ENCODE data around the gene HSPA12A. TPM values are rescaled to one million over a fixed set of nuclear protein-coding genes. Genes with fewer than 3 reads are reported as not detected.

HSPA12A gene
- total RNA-seq, 1 experiment from 2014 or later, result 9.0 TPM

DNA sequence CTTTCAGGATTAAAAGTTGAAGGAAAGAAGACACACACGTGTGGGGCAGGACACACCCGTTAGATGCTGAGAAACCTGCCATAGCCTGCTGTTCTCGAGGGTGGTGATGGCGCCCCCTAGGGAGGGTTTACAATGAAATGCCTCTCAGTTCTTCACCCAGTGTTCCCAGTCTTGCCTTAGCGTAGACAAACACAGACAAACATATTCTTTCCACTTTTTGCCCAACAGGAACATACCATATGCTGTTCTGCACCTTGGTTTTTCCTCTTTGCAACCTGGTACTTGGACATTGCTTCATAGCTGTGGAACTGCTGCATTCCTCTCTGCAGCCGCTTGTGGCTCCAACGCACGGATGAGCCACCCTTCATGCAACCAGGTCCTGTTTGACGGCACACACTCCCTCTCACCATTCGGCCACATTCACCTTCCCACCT is 23.3 kb upstream of the HSPA12A start:
- DNase-seq (ENCODE audit: low read depth in 1 of 2, low spot score in 2 of 2), result peak in 1 of 2 experiments; percentile 60
- Histone ChIP-seq H3K4me3 (no peak overlapping the region), H3K27ac (no peak overlapping the region)

DNA sequence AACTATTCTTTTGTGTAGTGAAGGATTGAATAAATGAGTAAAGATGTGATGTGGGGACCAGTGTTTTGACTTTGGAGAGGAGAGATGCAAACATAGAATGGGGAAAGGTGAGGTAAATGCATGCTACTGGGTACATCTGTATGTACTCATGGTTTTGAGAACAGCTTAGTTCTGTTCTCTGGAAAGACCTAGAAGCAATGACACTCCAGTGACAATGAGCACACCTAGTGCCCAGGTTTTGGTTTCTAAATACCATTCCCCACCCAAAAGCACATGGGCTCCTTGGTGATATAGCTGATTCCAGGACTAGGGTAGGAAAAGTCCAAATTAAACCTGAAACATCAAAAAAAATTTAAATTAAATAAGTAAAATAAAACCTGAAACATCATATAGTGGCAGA is 22.6 kb upstream of the HSPA12A start:
- DNase-seq (ENCODE audit: low read depth in 1 of 2, low spot score in 2 of 2), result no peak
- Histone ChIP-seq H3K4me1 (replicated peaks) (no peaks in the 10 kb centered on the region), H3K27me3 (replicated peaks) (peaks cover 5% of the 10 kb centered on the region), H3K27ac (no peak overlapping the region), H3K4me3 (no peak overlapping the region), H3K36me3 (no peaks in the 10 kb centered on the region), H3K9me3 (replicated peaks) (no peaks in the 10 kb centered on the region)

More for the DNA sequence above, 23.3 kb upstream of the HSPA12A start:
- H3K36me3 ChIP-seq, result no peaks in the 10 kb centered on the region
- H3K4me1 ChIP-seq (replicated peaks), result no peaks in the 10 kb centered on the region
- peaks cover 5% of the 10 kb centered on the region for H3K27me3 ChIP-seq (replicated peaks)
- no peaks in the 10 kb centered on the region for H3K9me3 ChIP-seq (replicated peaks)

DNA sequence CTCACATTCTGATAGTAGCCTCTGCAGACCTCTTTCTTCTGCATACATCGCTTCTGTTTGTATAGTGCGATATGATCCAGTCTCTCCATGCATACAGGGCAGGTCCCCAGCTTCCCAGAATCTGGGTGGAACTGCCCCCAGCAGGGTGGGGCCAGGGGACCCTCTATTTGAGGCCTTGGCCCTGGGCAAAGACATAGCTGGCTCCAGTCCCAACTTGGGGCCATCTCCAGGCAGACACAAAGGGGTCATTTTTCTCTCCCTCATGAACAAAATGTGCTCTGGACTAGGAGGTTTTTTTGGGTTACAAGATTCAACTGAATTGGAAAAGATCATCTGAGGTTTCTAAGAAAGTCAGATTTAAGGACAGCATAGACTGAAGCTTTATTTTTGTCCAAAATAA is 21.1 kb upstream of the HSPA12A start:
- Histone ChIP-seq H3K36me3 (no peaks in the 10 kb centered on the region), H3K4me3 (no peak overlapping the region), H3K27ac (no peak overlapping the region), H3K9me3 (replicated peaks) (no peaks in the 10 kb centered on the region), H3K27me3 (replicated peaks) (peaks cover 5% of the 10 kb centered on the region), H3K4me1 (replicated peaks) (no peaks in the 10 kb centered on the region)
- DNase-seq (ENCODE audit: low read depth in 1 of 2, low spot score in 2 of 2), result no peak

DNA sequence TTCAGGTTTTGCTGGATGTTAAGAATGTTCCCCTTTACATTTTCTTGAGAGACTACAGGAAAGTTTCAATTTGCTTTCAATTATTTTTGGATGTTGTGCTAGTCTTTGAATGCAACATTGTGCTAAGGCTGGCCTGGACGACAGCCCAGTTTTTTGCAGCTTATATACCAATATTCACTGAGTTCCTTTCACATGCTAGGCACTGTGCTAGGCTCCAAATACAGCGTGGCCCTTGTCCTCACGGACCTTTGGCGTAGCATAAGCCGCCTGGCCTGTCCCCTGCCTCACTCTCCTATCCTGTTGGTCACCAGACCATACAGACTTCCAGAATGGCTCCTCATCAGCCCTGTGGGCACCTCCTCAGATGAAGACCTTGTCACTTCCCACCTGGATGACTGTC is 19.5 kb upstream of the HSPA12A start:
- Histone ChIP-seq H3K27me3 (replicated peaks) (peaks cover 5% of the 10 kb centered on the region), H3K4me1 (replicated peaks) (no peaks in the 10 kb centered on the region), H3K36me3 (no peaks in the 10 kb centered on the region), H3K27ac (no peak overlapping the region), H3K4me3 (no peak overlapping the region), H3K9me3 (replicated peaks) (no peaks in the 10 kb centered on the region)
- DNase-seq (ENCODE audit: low read depth in 1 of 2, low spot score in 2 of 2), result no peak

DNA sequence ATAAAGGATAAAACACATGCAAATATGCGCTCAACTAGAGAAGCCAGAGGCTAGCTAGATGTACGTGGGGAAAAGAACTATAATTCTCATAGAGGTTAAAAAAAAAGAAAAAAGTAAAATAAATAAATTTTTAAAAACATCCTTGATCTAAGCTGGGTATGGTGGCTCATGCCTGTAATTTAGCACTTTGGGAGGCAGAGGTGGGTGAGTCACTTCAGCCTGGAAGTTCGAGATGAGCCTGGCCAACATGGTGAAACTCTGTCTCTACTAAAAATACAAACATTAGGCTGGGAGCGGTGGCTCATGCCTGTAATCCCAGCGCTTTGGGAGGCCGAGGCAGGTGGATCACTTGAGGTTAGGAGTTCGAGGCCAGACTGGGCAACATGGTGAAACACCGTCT is 18.6 kb upstream of the HSPA12A start:
- no peaks in the 10 kb centered on the region for H3K4me1 ChIP-seq (replicated peaks)
- no peaks in the 10 kb centered on the region for H3K9me3 ChIP-seq (replicated peaks)
- no peak for DNase-seq (ENCODE audit: low read depth in 1 of 2, low spot score in 2 of 2)
- H3K4me3 ChIP-seq, result no peak overlapping the region
- peaks cover 5% of the 10 kb centered on the region for H3K27me3 ChIP-seq (replicated peaks)
- H3K36me3 ChIP-seq, result no peaks in the 10 kb centered on the region
- no peak overlapping the region for H3K27ac ChIP-seq

DNA sequence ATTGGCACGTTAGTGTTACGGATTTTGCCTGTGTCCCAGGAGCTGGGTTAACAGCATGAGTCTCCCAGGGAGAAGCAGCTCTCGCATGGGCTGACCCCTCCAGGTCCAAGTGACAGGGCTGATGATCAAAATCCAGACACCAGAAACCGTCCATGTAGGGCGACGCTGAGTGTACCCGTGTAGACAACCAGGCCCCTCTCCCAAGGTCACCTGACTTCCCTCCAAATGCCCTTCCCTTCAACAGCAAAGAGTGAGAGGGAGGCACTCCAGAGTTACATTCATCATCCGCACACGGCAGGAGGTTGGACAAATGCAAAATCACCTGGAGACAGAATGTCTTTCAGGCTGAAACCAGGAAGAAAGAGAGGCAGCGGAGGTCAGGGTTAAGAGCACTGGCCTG is 14.9 kb upstream of the HSPA12A start:
- Histone ChIP-seq H3K4me1 (replicated peaks) (no peaks in the 10 kb centered on the region), H3K27ac (no peak overlapping the region), H3K27me3 (replicated peaks) (no peaks in the 10 kb centered on the region), H3K4me3 (no peak overlapping the region), H3K36me3 (no peaks in the 10 kb centered on the region), H3K9me3 (replicated peaks) (no peaks in the 10 kb centered on the region)
- no peak for DNase-seq (ENCODE audit: low read depth in 1 of 2, low spot score in 2 of 2)

DNA sequence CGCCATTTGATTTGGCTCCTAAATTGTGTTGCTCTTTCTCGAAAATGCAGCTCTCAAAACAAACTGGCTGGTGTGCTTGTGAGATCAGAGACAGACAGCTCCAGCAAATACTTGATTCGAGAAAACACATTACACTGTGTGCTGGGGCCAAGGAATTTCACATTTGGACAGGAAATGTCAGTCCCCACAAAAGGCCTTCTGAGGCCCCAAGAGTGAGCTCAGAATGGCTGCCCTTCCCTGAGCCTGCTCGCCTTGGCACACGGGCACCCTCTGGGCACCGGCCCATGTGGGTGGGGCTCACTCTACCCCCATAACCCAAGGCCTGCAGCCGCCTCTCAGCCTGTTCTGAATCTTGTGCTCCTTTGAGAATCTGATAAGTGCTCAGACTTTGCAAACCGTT is 13.9 kb upstream of the HSPA12A start:
- Histone ChIP-seq H3K27me3 (replicated peaks) (no peaks in the 10 kb centered on the region), H3K4me3 (no peak overlapping the region), H3K9me3 (replicated peaks) (no peaks in the 10 kb centered on the region), H3K27ac (no peak overlapping the region), H3K4me1 (replicated peaks) (no peaks in the 10 kb centered on the region), H3K36me3 (no peaks in the 10 kb centered on the region)
- DNase-seq (ENCODE audit: low read depth in 1 of 2, low spot score in 2 of 2), result no peak

DNA sequence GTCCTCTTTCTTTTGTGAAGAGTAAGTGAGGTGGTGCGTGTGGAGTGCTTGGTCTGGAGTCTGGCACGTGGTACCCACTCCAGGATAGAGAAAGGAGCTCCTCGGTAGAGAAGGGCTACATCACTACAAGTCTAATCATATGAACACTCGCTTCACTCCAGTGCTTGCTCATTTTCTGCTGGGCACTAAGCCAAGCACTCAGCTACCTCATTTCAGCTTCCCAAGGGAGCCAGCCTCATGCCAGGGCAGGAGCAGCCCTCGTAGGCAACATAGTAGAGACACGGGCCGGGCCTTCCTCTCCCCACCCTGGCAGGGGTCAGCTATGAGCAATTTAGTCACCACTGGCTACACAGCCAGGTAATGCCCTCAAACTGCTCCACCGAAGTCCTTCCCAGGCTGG is 11.4 kb upstream of the HSPA12A start:
- no peak overlapping the region for H3K4me3 ChIP-seq
- DNase-seq (ENCODE audit: low read depth in 1 of 2, low spot score in 2 of 2), result no peak
- no peak overlapping the region for H3K27ac ChIP-seq

DNA sequence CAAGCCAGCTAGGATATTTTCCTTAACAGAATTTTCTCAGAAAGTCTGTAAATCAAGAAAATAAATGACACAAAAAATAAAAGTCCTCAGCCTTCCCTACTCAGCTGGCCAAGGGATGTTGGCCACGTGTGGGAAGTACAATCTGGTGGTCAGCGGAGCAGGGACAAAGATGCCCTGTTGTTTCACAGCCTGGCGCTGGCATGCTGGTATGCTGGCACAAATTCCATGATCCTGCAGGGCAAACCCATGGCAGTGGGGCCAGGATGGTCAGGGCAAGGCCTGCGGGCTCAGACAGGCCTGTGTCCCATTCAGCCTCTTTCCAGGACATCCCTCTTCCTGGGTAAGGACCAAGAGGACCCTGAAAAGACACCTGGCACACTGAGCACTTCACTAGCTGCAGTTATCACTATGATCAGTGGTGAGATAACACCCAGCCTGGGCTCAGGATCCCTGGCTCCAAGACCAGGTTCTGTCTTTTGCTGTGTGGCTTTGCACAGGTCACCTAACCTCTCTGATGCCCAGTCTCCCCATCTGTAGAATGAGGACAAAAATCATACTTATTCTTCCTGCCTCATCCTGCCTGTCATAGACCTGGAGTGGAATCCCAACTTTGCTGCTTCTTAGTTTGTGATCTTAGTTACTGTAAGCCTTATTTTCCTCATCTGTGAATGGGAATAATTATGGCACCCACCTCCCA is 10.8 kb upstream of the HSPA12A start:
- H3K36me3 ChIP-seq, result no peaks in the 10 kb centered on the region
- no peaks in the 10 kb centered on the region for H3K27me3 ChIP-seq (replicated peaks)
- H3K9me3 ChIP-seq (replicated peaks), result no peaks in the 10 kb centered on the region

More for the DNA sequence above, 11.4 kb upstream of the HSPA12A start:
- Histone ChIP-seq H3K9me3 (replicated peaks) (no peaks in the 10 kb centered on the region), H3K36me3 (no peaks in the 10 kb centered on the region), H3K27me3 (replicated peaks) (no peaks in the 10 kb centered on the region), H3K4me1 (replicated peaks) (no peaks in the 10 kb centered on the region)

DNA sequence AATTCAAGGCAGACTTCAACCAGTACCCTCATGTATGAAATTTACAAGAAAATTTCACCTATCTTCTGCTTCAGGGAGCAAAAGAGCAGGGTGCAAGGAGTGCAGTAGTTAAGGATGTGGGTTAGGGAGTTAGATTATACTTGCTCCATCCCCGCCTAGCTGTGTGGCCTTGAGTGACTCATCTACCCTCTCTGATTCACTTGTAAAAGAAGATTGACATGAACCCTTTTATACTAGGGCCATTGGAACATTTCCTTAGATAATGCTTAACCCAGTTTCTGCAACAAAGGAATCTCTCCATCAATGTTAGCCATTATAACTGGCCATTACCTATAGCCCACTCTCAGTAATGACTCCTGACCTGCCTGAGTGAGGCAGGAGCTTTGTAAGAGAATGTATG is 10.2 kb upstream of the HSPA12A start:
- Histone ChIP-seq H3K27ac (no peak overlapping the region), H3K36me3 (no peaks in the 10 kb centered on the region), H3K4me1 (replicated peaks) (no peaks in the 10 kb centered on the region), H3K4me3 (no peak overlapping the region), H3K27me3 (replicated peaks) (no peaks in the 10 kb centered on the region), H3K9me3 (replicated peaks) (no peaks in the 10 kb centered on the region)
- DNase-seq (ENCODE audit: low read depth in 1 of 2, low spot score in 2 of 2), result no peak

More for the DNA sequence above, 10.8 kb upstream of the HSPA12A start:
- Histone ChIP-seq H3K4me3 (no peak overlapping the region), H3K27ac (no peak overlapping the region), H3K4me1 (replicated peaks) (no peaks in the 10 kb centered on the region)
- no peak for DNase-seq (ENCODE audit: low read depth in 1 of 2, low spot score in 2 of 2)

DNA sequence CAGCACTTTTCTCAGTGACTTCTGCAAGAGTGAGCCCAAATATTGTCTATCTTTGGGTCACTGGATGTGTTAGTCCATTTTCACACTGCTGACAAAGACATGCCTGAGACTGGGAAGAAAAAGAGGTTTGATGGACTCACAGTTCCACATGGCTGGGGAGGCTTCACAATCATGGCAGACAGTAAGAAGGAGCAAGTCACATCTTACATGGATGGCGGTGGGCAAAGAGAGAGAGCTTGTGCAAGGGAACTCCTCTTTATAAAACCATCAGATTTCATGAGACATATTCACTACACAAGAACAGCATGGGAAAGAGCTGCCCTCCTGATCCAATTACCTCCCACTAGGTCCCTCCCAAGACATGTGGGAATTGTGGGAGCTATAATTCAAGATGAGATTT is 6.1 kb upstream of the HSPA12A start:
- H3K36me3 ChIP-seq, result no peaks in the 10 kb centered on the region
- no peaks in the 10 kb centered on the region for H3K27me3 ChIP-seq (replicated peaks)
- no peak overlapping the region for H3K4me3 ChIP-seq
- DNase-seq (ENCODE audit: low read depth in 1 of 2, low spot score in 2 of 2), result no peak
- no peak overlapping the region for H3K27ac ChIP-seq
- no peaks in the 10 kb centered on the region for H3K9me3 ChIP-seq (replicated peaks)
- H3K4me1 ChIP-seq (replicated peaks), result no peaks in the 10 kb centered on the region; the same call in 1 of the 2 replicates

DNA sequence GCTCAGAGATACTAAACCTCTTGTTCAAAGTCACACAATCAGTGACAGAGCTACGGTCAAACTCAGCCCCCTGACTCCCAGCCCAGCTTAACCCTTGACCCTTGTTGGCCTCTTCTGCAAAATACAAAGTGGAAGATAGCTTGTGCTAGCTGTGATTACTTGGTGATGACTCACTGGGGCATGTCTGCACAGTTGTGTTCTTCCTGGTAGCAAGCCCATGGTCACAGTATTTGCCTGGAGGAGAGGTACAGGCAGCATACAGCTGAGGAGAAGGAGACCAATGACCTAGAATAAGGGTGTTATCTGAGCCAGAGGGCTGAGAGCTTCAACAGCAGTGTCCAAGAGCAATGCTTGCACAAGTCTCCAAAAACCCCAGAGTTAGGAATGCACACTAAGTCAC is 5.7 kb upstream of the HSPA12A start:
- DNase-seq (ENCODE audit: low read depth in 1 of 2, low spot score in 2 of 2), result no peak
- no peaks in the 10 kb centered on the region for H3K36me3 ChIP-seq
- no peaks in the 10 kb centered on the region for H3K27me3 ChIP-seq (replicated peaks)
- no peaks in the 10 kb centered on the region; the same call in 1 of the 2 replicates for H3K9me3 ChIP-seq (replicated peaks)
- no peak overlapping the region for H3K4me3 ChIP-seq
- H3K27ac ChIP-seq, result no peak overlapping the region
- peaks cover 4% of the 10 kb centered on the region for H3K4me1 ChIP-seq (replicated peaks)

DNA sequence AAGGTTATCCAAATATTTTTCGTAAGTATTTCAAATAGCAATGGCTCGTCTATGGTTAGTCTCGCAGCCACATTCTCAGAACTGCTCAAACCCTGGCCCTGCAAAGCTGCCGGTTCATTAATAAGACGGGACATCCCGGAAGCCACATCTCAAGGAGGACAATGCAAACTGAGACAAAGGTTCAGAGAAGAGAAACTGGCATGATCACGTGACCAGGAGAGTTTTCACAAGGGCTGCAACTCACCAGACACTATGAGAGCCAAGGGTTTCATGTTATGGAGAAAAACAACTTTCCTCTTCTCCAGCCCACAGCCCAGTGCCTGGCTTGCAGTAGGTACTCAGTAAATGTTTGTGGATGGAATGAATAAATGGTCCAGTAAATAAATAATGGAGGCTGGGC is 5.0 kb upstream of the HSPA12A start:
- H3K9me3 ChIP-seq (replicated peaks), result no peaks in the 10 kb centered on the region; the same call in 1 of the 2 replicates
- no peak overlapping the region for H3K4me3 ChIP-seq
- no peak overlapping the region for H3K27ac ChIP-seq
- H3K27me3 ChIP-seq (replicated peaks), result no peaks in the 10 kb centered on the region
- H3K4me1 ChIP-seq (replicated peaks), result peaks cover 9% of the 10 kb centered on the region
- no peak for DNase-seq (ENCODE audit: low read depth in 1 of 2, low spot score in 2 of 2)
- H3K36me3 ChIP-seq, result 0 out of 2 replicates have a peak, but pooled peaks cover 4% of the 10 kb centered on the region

DNA sequence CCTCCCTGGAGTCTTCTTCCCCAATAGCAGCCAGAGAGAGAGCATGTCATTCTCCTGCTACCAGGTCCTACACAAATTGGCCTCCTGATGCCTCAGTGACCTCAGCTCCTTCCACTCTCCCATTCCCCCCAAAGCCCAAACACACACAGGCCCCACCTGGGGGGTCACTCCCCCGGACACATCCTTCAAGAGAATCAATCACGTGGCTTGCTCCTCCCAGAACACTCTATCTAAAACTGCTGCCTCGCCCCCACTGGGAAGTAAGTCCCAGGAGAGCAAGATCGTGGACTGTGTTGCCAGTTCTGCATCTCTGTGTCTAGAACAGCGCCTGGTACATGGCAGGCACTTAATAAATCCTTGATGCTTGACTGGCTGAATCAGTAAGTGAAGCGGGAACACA is 2.5 kb upstream of the HSPA12A start:
- no peaks in the 10 kb centered on the region; the same call in 1 of the 2 replicates for H3K9me3 ChIP-seq (replicated peaks)
- no peak overlapping the region for H3K4me3 ChIP-seq
- peaks cover 13% of the 10 kb centered on the region for H3K27me3 ChIP-seq (replicated peaks)
- H3K4me1 ChIP-seq (replicated peaks), result peaks cover 22% of the 10 kb centered on the region
- DNase-seq (ENCODE audit: low read depth in 1 of 2, low spot score in 2 of 2), result no peak
- H3K27ac ChIP-seq, result no peak overlapping the region
- 0 out of 2 replicates have a peak, but pooled peaks cover 5% of the 10 kb centered on the region for H3K36me3 ChIP-seq
